Nephron progenitor cell (in vitro differentiated cells): Measurements from ENCODE around the gene ACTC1.

Experiments used
- DNase-seq: peaks from one replicate; pipeline ENCODE4 v3.0.0; 2021
- H3K27ac Mint-ChIP-seq: 2 replicates; pipeline ENCODE4 v1.8.0; 2021; ENCODE audit warnings: mild to moderate bottlenecking, moderate library complexity, mixed read lengths
- H3K27me3 Mint-ChIP-seq: 2 replicates; pipeline ENCODE4 v1.8.0; 2021; ENCODE audit warnings: mild to moderate bottlenecking, low read depth, mixed read lengths; ENCODE audit not compliant: poor library complexity
- H3K36me3 Mint-ChIP-seq: 2 replicates; pipeline ENCODE4 v1.8.0; 2021; ENCODE audit warnings: low read depth, mixed read lengths
- H3K4me1 Mint-ChIP-seq: 2 replicates; pipeline ENCODE4 v1.8.0; 2021; ENCODE audit warnings: mixed read lengths
- H3K4me3 Mint-ChIP-seq: 2 replicates; pipeline ENCODE4 v1.8.0; 2021; ENCODE audit warnings: mild to moderate bottlenecking, moderate library complexity, mixed read lengths
- H3K9me3 Mint-ChIP-seq: 2 replicates; pipeline ENCODE4 v1.8.0; 2021; ENCODE audit warnings: mild to moderate bottlenecking, moderate library complexity, mixed read lengths
- TF ChIP-seq, protein P1 (sequence below): fragments of 200-600 bp; sonication (generic); IDR thresholded peaks from 2 replicates; pipeline ENCODE4 v1.5.0; 2021; ENCODE audit warnings: antibody characterized with exemption

ACTC1 gene

DNA sequence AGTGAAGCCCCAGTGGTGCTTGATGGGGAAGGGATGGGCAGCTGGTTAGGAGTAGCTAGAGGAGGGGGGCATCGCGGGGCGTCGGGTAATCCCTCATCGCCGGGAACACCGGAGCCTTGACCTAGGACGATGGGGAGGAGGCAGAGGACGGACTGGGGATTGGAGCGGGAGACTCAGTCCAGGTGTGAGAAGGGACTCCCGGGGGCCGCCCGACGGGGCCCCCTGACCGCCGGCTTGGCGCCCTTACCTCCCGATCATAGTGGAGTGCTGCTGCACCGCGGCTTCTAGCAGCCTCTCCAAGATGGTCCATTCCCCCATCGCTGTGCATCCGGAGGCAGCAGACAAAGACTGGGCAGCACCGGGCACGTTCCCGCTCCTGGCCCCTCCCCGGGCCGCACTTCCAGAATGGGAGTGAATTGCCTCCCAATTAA is 41.2 kb downstream of the ACTC1 start:
- H3K9me3 Mint-ChIP-seq, result no peaks in the 10 kb centered on the region
- peak overlapping the region; percentile 70 for H3K4me3 Mint-ChIP-seq
- H3K36me3 Mint-ChIP-seq, result no peaks in the 10 kb centered on the region
- TF ChIP-seq, protein P1, sequence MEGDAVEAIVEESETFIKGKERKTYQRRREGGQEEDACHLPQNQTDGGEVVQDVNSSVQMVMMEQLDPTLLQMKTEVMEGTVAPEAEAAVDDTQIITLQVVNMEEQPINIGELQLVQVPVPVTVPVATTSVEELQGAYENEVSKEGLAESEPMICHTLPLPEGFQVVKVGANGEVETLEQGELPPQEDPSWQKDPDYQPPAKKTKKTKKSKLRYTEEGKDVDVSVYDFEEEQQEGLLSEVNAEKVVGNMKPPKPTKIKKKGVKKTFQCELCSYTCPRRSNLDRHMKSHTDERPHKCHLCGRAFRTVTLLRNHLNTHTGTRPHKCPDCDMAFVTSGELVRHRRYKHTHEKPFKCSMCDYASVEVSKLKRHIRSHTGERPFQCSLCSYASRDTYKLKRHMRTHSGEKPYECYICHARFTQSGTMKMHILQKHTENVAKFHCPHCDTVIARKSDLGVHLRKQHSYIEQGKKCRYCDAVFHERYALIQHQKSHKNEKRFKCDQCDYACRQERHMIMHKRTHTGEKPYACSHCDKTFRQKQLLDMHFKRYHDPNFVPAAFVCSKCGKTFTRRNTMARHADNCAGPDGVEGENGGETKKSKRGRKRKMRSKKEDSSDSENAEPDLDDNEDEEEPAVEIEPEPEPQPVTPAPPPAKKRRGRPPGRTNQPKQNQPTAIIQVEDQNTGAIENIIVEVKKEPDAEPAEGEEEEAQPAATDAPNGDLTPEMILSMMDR, result no peak
- no peaks in the 10 kb centered on the region for H3K4me1 Mint-ChIP-seq
- no peak overlapping the region for H3K27ac Mint-ChIP-seq
- no peak for DNase-seq
- peaks cover 96% of the 10 kb centered on the region for H3K27me3 Mint-ChIP-seq

DNA sequence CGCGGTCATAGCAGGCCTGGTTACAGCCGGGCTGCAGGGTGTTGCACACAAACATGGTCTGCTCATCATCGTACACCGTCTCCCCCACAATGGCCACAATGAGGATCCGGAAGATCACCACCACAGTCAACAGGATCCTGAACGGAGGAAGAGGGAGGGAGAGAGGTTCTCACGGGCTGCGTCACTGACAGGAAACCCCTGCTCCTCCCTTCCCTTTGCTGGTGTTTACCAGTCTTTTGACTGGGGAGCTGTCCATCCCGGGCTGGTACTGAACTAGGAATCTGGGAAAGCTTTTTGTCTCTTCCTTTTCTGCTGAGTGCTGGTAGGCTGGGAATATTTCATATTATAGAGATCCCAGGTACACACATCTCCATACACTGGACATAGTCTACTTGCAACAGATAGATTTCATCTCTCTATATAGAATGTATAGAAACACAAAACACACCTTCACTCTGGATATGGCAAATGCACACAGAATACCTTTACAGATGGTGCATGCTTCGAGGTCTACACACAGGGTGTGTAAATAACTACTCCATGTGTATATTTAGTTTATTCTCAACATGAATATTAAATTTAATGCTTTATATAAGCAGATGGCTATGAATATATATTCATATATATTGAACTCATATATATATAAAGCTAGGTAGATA is 42.0 kb downstream of the ACTC1 start:
- Mint-ChIP-seq H3K9me3 (no peaks in the 10 kb centered on the region), H3K4me3 (peak overlapping the region; percentile 70), H3K27me3 (peaks cover 96% of the 10 kb centered on the region), H3K36me3 (no peaks in the 10 kb centered on the region), H3K4me1 (no peaks in the 10 kb centered on the region), H3K27ac (no peak overlapping the region)
- peak; percentile 88 for DNase-seq
- TF ChIP-seq, protein P1, result no peak

DNA sequence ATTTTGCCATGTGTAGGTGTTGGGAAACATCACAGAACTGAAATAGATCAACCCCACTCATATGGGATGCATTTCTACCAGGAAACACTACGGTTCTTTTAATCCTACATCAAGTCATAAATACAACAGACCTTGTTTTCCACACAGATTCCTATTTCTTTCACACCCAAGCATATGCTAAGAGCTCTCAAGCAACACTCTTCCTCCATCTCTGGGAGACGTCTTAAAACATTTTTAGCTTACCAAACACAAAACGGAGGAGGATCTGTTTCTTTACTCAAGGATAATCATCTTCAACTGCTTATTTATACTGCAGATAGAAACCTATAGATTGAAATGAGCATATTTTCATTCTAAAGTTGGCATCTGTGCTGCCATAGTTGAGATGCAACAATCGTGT is 45.7 kb downstream of the ACTC1 start:
- H3K4me3 Mint-ChIP-seq, result no peak overlapping the region
- DNase-seq, result no peak
- no peaks in the 10 kb centered on the region for H3K4me1 Mint-ChIP-seq
- no peaks in the 10 kb centered on the region for H3K9me3 Mint-ChIP-seq
- H3K36me3 Mint-ChIP-seq, result no peaks in the 10 kb centered on the region
- TF ChIP-seq, protein P1, result no peak
- H3K27me3 Mint-ChIP-seq, result peaks cover 80% of the 10 kb centered on the region
- no peak overlapping the region for H3K27ac Mint-ChIP-seq
